ENCODE results near the gene WSB1.

WSB1 gene

GRCh38 chr17:27339198-27339835 lies 45.4 kb downstream of the WSB1 start:
- Histone ChIP-seq H3K27me3 (ENCODE audit: insufficient read depth, low read length) (no peaks in the 10 kb centered on the region), H3K4me3 (ENCODE audit: low read length) (no peak overlapping the region), H3K9me3 (ENCODE audit: low read length) (no peaks in the 10 kb centered on the region), H3K4me1 (ENCODE audit: insufficient read depth, low read length) (no peaks in the 10 kb centered on the region), H2AFZ (ENCODE audit: low read depth, low read length) (no peak overlapping the region), H3K36me3 (ENCODE audit: insufficient read depth, low read length) (no peaks in the 10 kb centered on the region)

GRCh38 chr17:27339836-27340550 lies 46.1 kb downstream of the WSB1 start:
- Histone ChIP-seq H3K4me3 (ENCODE audit: low read length) (no peak overlapping the region), H2AFZ (ENCODE audit: low read depth, low read length) (no peak overlapping the region), H3K9me3 (ENCODE audit: low read length) (no peaks in the 10 kb centered on the region), H3K27me3 (ENCODE audit: insufficient read depth, low read length) (no peaks in the 10 kb centered on the region), H3K4me1 (ENCODE audit: insufficient read depth, low read length) (peaks cover 2% of the 10 kb centered on the region), H3K36me3 (ENCODE audit: insufficient read depth, low read length) (no peaks in the 10 kb centered on the region)

- H3K9me3 ChIP-seq (ENCODE audit: low read length) = no peaks in the 10 kb centered on the region
- H3K4me3 ChIP-seq (ENCODE audit: low read length) = no peak overlapping the region
- H3K36me3 ChIP-seq (ENCODE audit: insufficient read depth, low read length) = no peaks in the 10 kb centered on the region
- H3K4me1 ChIP-seq (ENCODE audit: insufficient read depth, low read length) = peaks cover 3% of the 10 kb centered on the region
- H3K27me3 ChIP-seq (ENCODE audit: insufficient read depth, low read length) = no peaks in the 10 kb centered on the region
- H2AFZ ChIP-seq (ENCODE audit: low read depth, low read length) = no peak overlapping the region
Measured at GRCh38 chr17:27340575-27340974, 46.7 kb downstream of the WSB1 start.

- H2AFZ ChIP-seq (ENCODE audit: low read depth, low read length) = no peak overlapping the region
- H3K4me1 ChIP-seq (ENCODE audit: insufficient read depth, low read length) = peaks cover 3% of the 10 kb centered on the region
- no peaks in the 10 kb centered on the region for H3K9me3 ChIP-seq (ENCODE audit: low read length)
- H3K27me3 ChIP-seq (ENCODE audit: insufficient read depth, low read length) = no peaks in the 10 kb centered on the region
- no peaks in the 10 kb centered on the region for H3K36me3 ChIP-seq (ENCODE audit: insufficient read depth, low read length)
- H3K4me3 ChIP-seq (ENCODE audit: low read length) = no peak overlapping the region
Measured at GRCh38 chr17:27341041-27341471, 47.1 kb downstream of the WSB1 start.

GRCh38 chr17:27342059-27342458 lies 48.1 kb downstream of the WSB1 start:
- H3K9me3 ChIP-seq (ENCODE audit: low read length) = no peaks in the 10 kb centered on the region
- no peak overlapping the region for H3K4me3 ChIP-seq (ENCODE audit: low read length)
- H3K27me3 ChIP-seq (ENCODE audit: insufficient read depth, low read length) = no peaks in the 10 kb centered on the region
- no peak overlapping the region for H2AFZ ChIP-seq (ENCODE audit: low read depth, low read length)
- H3K4me1 ChIP-seq (ENCODE audit: insufficient read depth, low read length) = peaks cover 3% of the 10 kb centered on the region
- H3K36me3 ChIP-seq (ENCODE audit: insufficient read depth, low read length) = no peaks in the 10 kb centered on the region

GRCh38 chr17:27343294-27343693 lies 49.4 kb downstream of the WSB1 start:
- H3K27me3 ChIP-seq (ENCODE audit: insufficient read depth, low read length) = no peaks in the 10 kb centered on the region
- no peaks in the 10 kb centered on the region for H3K9me3 ChIP-seq (ENCODE audit: low read length)
- no peaks in the 10 kb centered on the region for H3K36me3 ChIP-seq (ENCODE audit: insufficient read depth, low read length)
- no peak overlapping the region for H2AFZ ChIP-seq (ENCODE audit: low read depth, low read length)
- H3K4me3 ChIP-seq (ENCODE audit: low read length) = no peak overlapping the region
- peaks cover 3% of the 10 kb centered on the region for H3K4me1 ChIP-seq (ENCODE audit: insufficient read depth, low read length)

GRCh38 chr17:27343977-27344607 lies 50.2 kb downstream of the WSB1 start:
- Histone ChIP-seq H3K4me3 (ENCODE audit: low read length) (no peak overlapping the region), H3K9me3 (ENCODE audit: low read length) (no peaks in the 10 kb centered on the region), H3K4me1 (ENCODE audit: insufficient read depth, low read length) (peaks cover 3% of the 10 kb centered on the region), H2AFZ (ENCODE audit: low read depth, low read length) (no peak overlapping the region), H3K36me3 (ENCODE audit: insufficient read depth, low read length) (no peaks in the 10 kb centered on the region), H3K27me3 (ENCODE audit: insufficient read depth, low read length) (no peaks in the 10 kb centered on the region)

- no peaks in the 10 kb centered on the region for H3K9me3 ChIP-seq (ENCODE audit: low read length)
- no peaks in the 10 kb centered on the region for H3K36me3 ChIP-seq (ENCODE audit: insufficient read depth, low read length)
- H3K27me3 ChIP-seq (ENCODE audit: insufficient read depth, low read length) = no peaks in the 10 kb centered on the region
- H3K4me1 ChIP-seq (ENCODE audit: insufficient read depth, low read length) = peaks cover 3% of the 10 kb centered on the region
- peak overlapping the region; percentile 57 for H3K4me3 ChIP-seq (ENCODE audit: low read length)
- H2AFZ ChIP-seq (ENCODE audit: low read depth, low read length) = peak overlapping the region; percentile 67
Measured at GRCh38 chr17:27345141-27345904, 51.4 kb downstream of the WSB1 start.

DNA sequence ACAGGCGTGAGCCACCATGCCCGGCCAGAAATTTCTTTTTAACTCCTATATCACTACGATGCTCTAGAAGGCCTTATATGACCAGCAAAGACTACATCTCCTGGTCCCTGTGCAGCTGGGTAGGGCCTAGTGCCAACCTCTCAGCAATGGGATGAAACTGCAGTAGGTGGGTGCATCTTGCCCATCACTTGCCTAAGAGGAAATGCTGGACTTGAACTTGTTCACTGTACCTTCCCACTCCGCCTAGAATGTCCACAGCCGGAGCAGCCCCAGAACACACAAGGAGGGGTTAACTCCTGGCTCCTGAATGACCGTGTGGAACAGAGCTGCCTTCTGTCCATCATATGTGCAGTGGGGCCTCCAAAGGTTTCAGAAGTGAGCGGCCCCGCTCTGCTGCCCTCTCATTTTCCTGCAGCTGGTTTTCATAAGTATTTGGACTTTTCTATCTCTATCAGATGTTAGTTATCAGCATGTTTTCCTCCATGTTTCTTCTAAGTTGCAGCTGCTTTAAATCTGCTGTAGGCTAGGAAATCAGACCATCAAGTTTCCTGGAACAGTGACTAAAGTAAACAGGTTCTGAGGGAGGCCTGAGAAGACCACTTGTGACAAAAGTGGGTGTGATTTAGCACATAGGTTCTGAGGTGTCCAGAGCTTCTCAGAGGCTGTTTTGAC lies 52.5 kb downstream of the WSB1 start:
- no peak overlapping the region for H3K4me3 ChIP-seq (ENCODE audit: low read length)
- H3K27me3 ChIP-seq (ENCODE audit: insufficient read depth, low read length) = no peaks in the 10 kb centered on the region
- H3K9me3 ChIP-seq (ENCODE audit: low read length) = peaks cover 2% of the 10 kb centered on the region
- peaks cover 3% of the 10 kb centered on the region for H3K36me3 ChIP-seq (ENCODE audit: insufficient read depth, low read length)
- H2AFZ ChIP-seq (ENCODE audit: low read depth, low read length) = no peak overlapping the region
- H3K4me1 ChIP-seq (ENCODE audit: insufficient read depth, low read length) = peaks cover 3% of the 10 kb centered on the region

DNA sequence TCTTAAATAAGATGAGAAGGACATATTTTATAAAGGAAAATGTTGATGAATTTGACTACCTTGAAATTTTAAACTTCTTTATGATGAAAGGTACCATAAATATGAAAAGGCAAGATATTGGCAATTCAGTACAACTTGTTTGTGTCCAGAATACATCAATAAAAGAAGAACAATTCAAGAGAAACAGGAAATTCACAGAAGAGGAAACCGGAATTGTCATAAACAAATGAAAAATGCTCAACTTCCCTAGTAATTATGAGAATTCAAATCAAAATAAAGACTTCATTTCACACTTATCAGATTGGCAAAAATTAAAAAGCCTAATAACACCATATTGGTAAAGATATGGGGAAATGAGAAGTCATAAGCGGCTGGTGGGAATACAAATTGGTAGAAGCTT lies 54.3 kb downstream of the WSB1 start:
- Histone ChIP-seq H3K27me3 (ENCODE audit: insufficient read depth, low read length) (no peaks in the 10 kb centered on the region), H3K9me3 (ENCODE audit: low read length) (peaks cover 3% of the 10 kb centered on the region), H3K4me3 (ENCODE audit: low read length) (no peak overlapping the region), H2AFZ (ENCODE audit: low read depth, low read length) (no peak overlapping the region), H3K4me1 (ENCODE audit: insufficient read depth, low read length) (peaks cover 8% of the 10 kb centered on the region), H3K36me3 (ENCODE audit: insufficient read depth, low read length) (peaks cover 6% of the 10 kb centered on the region)

DNA sequence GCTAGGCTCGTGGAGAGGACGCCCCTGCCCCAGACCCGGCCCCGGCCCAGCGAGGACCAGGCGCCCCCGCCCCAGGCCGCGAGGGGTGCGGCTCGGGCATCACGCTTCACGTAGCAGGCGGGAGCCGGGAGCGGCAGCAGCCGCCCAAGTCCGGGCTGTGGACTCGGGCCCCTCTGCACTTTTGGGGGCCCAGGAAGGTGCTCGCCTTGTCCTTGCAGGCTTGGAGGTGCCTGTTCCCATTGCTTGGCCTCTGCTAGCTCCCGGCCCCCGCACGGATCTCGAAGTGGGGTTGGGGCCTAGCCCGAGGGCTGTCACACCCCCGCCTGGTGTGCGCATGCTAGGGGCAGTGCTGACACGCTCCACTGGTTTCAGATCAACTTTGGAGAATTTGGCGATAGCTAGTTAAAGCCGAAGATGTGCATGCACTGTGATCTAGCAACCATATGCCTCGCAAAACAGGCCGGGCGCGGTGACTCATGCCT lies 55.7 kb downstream of the WSB1 start:
- H3K4me3 ChIP-seq (ENCODE audit: low read length) = no peak overlapping the region
- no peak overlapping the region for H2AFZ ChIP-seq (ENCODE audit: low read depth, low read length)
- peaks cover 6% of the 10 kb centered on the region for H3K36me3 ChIP-seq (ENCODE audit: insufficient read depth, low read length)
- no peaks in the 10 kb centered on the region for H3K27me3 ChIP-seq (ENCODE audit: insufficient read depth, low read length)
- peaks cover 3% of the 10 kb centered on the region for H3K9me3 ChIP-seq (ENCODE audit: low read length)
- peaks cover 13% of the 10 kb centered on the region for H3K4me1 ChIP-seq (ENCODE audit: insufficient read depth, low read length)

DNA sequence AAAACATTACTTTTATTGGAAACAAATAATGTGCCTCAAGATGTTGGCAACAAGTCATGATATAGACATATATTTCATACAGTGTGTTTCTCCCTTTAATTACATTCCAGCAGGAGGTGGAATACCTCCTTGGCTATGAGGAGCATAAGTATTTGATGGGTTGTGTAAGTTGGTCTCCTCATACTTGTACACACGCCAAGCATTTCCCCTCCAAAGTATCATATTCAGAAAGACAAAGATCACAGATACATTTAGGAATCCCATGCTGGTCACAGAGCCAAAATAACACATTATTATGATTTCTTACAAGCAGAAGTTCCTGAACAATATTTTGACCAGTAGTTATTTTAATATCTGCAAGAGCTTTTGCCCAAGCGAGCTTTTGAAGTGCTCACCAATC lies 57.8 kb downstream of the WSB1 start:
- H3K36me3 ChIP-seq (ENCODE audit: insufficient read depth, low read length) = peaks cover 6% of the 10 kb centered on the region
- H3K4me3 ChIP-seq (ENCODE audit: low read length) = no peak overlapping the region
- no peaks in the 10 kb centered on the region for H3K27me3 ChIP-seq (ENCODE audit: insufficient read depth, low read length)
- peaks cover 9% of the 10 kb centered on the region for H3K4me1 ChIP-seq (ENCODE audit: insufficient read depth, low read length)
- no peak overlapping the region for H2AFZ ChIP-seq (ENCODE audit: low read depth, low read length)
- H3K9me3 ChIP-seq (ENCODE audit: low read length) = peaks cover 3% of the 10 kb centered on the region
